OCI-LY7 (cell line): ENCODE data around the gene FRZB. TPM values are rescaled to one million over a fixed set of nuclear protein-coding genes. Genes with fewer than 3 reads are reported as not detected.
A peak's percentile ranks its signal among the peaks of the same experiment; 100 is the strongest.

ENCODE experiments used
- BruUV-seq: library from RNA; stranded (reverse); fragments of 400-500 nt; replicated peaks from 2 replicates; lab custom pipeline; 2021; lab: Mats Ljungman, UMichigan
- CTCF ChIA-PET: fragments of 300-600 bp; sonication (Branson Sonifier 250); formaldehyde crosslinking; loops from one replicate; lab custom pipeline; 2022; ENCODE audit warnings: antibody characterized with exemption; ENCODE audit not compliant: unreplicated experiment; lab: Charles Lee
- POLR2A ChIA-PET: fragments of 300-600 bp; sonication (Branson Sonifier 250); formaldehyde crosslinking; loops from one replicate; lab custom pipeline; 2022; ENCODE audit warnings: antibody characterized with exemption; lab: Charles Lee
- DNase-seq: peaks from one replicate; pipeline ENCODE4 v3.0.0-alpha.2; 2015; ENCODE audit warnings: low spot score
- H2AFZ ChIP-seq: fragments of 200-600 bp; sonication (generic), shearing (Covaris generic); 2 replicates; pipeline ENCODE4 v1.6.1; 2014; ENCODE audit warnings: mild to moderate bottlenecking, antibody characterized with exemption, low read length, moderate library complexity
- H3K27ac ChIP-seq: fragments of 200-600 bp; sonication (generic); 2 replicates; pipeline ENCODE4 v1.5.1; 2014; ENCODE audit warnings: mixed run types, low read depth, mild to moderate bottlenecking, moderate library complexity, low read length, inconsistent platforms; ENCODE audit not compliant: poor library complexity, severe bottlenecking
- H3K36me3 ChIP-seq: fragments of 200-600 bp; sonication (generic); 2 replicates; pipeline ENCODE4 v1.6.1; 2014; ENCODE audit warnings: mild to moderate bottlenecking, antibody characterized with exemption, low read length, moderate library complexity, mixed read lengths; ENCODE audit not compliant: insufficient read depth
- H3K4me1 ChIP-seq: fragments of 200-600 bp; sonication (generic); 2 replicates; pipeline ENCODE4 v1.5.1; 2014; ENCODE audit warnings: mild to moderate bottlenecking, low read length; ENCODE audit not compliant: insufficient read depth, poor library complexity, severe bottlenecking
- H3K4me2 ChIP-seq: fragments of 200-600 bp; sonication (generic); 2 replicates; pipeline ENCODE4 v1.6.1; 2014; ENCODE audit warnings: mild to moderate bottlenecking, low read length
- H3K4me3 ChIP-seq: fragments of 200-600 bp; sonication (generic); 2 replicates; pipeline ENCODE4 v1.5.1; 2014; ENCODE audit warnings: mild to moderate bottlenecking, low read depth, low read length; ENCODE audit not compliant: poor library complexity, severe bottlenecking
- H3K79me2 ChIP-seq: fragments of 200-600 bp; sonication (generic); 2 replicates; pipeline ENCODE4 v1.6.1; 2016; ENCODE audit warnings: low read depth, mild to moderate bottlenecking, low read length, moderate library complexity, mixed read lengths; ENCODE audit not compliant: insufficient read depth
- H3K9me2 ChIP-seq: fragments of 200-600 bp; sonication (generic); 2 replicates; pipeline ENCODE4 v1.6.1; 2016; ENCODE audit warnings: mild to moderate bottlenecking, low read length, mixed read lengths; ENCODE audit not compliant: insufficient read depth
- H3K9me3 ChIP-seq: fragments of 200-600 bp; sonication (generic); 2 replicates; pipeline ENCODE4 v1.6.1; 2014; ENCODE audit warnings: mild to moderate bottlenecking, mixed run types, low read length, mixed read lengths
- H4K20me1 ChIP-seq: fragments of 200-600 bp; sonication (generic); 2 replicates; pipeline ENCODE4 v1.6.1; 2014; ENCODE audit warnings: mild to moderate bottlenecking, antibody characterized with exemption, low read length, moderate library complexity, mixed read lengths; ENCODE audit not compliant: insufficient read depth
- EZH2phosphoT487 ChIP-seq: fragments of 200-600 bp; sonication (generic); IDR thresholded peaks from 2 replicates; pipeline ENCODE4 v1.6.1; 2018; ENCODE audit warnings: low read depth, borderline replicate concordance, mild to moderate bottlenecking, mixed run types, antibody characterized with exemption, low read length, moderate library complexity, mixed read lengths
- intact Hi-C: fragments of 100-400 bp; cut with micrococcal nuclease; formaldehyde crosslinking; loops from one replicate; pipeline ENCODE4 v1.10.0; 2022; ENCODE audit not compliant: unreplicated experiment
- total RNA-seq, 2 experiments: library from RNA; depleted of rRNA in 1 of 2; stranded (reverse); fragments of >200 nt in 1 of 2; shearing (Covaris generic) in 1 of 2; gene quantifications; 2 replicates each; pipeline ENCODE4 v1.2.3, GENCODE V29; 2014 to 2022
- TF ChIP-seq, protein P1 (sequence below): fragments of 200-600 bp; sonication (generic); conservative IDR thresholded peaks from 2 replicates; pipeline ENCODE4 v1.5.1; 2014; ENCODE audit warnings: mild to moderate bottlenecking, antibody characterized with exemption, low read length, moderate library complexity, mixed read lengths

FRZB gene
- total RNA-seq, 2 experiments from 2014 or later: not detected

GRCh38 chr2:182903566-182903965 is 37.1 kb upstream of the FRZB start:
- ChIA-PET CTCF (no interaction called here), POLR2A (interaction anchor here (0.9 kb wide), 2 partner anchors 13 to 35 kb away, joined by 3 read pairs; no protein-coding TSS in a partner anchor)
- no peak overlapping the region for H3K27ac ChIP-seq
- peaks cover 9% of the 10 kb centered on the region for H3K4me1 ChIP-seq
- intact Hi-C loops: no loop called here
- H4K20me1 ChIP-seq: no peaks in the 10 kb centered on the region
- no peaks in the 10 kb centered on the region for H3K9me2 ChIP-seq
- no peak for DNase-seq
- no peak for TF ChIP-seq EZH2phosphoT487
- TF ChIP-seq, protein P1, sequence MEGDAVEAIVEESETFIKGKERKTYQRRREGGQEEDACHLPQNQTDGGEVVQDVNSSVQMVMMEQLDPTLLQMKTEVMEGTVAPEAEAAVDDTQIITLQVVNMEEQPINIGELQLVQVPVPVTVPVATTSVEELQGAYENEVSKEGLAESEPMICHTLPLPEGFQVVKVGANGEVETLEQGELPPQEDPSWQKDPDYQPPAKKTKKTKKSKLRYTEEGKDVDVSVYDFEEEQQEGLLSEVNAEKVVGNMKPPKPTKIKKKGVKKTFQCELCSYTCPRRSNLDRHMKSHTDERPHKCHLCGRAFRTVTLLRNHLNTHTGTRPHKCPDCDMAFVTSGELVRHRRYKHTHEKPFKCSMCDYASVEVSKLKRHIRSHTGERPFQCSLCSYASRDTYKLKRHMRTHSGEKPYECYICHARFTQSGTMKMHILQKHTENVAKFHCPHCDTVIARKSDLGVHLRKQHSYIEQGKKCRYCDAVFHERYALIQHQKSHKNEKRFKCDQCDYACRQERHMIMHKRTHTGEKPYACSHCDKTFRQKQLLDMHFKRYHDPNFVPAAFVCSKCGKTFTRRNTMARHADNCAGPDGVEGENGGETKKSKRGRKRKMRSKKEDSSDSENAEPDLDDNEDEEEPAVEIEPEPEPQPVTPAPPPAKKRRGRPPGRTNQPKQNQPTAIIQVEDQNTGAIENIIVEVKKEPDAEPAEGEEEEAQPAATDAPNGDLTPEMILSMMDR: no peak
- no TSS peak for BruUV-seq
- no peak overlapping the region for H3K4me3 ChIP-seq
- no peaks in the 10 kb centered on the region for H3K9me3 ChIP-seq
- H2AFZ ChIP-seq: peak overlapping the region; percentile 53; the same call in 1 of the 2 replicates
- no peaks in the 10 kb centered on the region for H3K79me2 ChIP-seq
- H3K4me2 ChIP-seq: no peak overlapping the region
- H3K36me3 ChIP-seq: no peaks in the 10 kb centered on the region

DNA sequence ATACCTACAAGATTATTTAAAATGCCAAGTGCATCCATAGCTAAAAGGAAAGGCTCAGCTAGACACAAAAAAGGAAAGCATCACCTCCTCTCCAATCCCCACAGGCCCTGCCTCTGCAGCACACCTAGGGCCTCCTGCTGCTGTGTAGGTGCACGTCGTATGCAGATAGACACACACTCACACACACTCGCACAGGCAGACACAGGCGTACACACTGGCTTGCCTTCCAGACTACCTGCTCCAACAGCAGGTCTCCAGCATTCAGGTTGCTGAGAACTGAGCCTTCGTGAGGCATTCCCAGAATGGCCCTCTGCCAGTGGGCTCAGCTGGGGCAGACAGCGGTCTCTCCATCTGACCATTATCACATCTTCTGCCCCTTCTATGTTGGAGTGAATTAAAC is 35.3 kb upstream of the FRZB start:
- intact Hi-C loops: no loop called here
- no peak for DNase-seq
- TF ChIP-seq, protein P1: no peak
- no peak for TF ChIP-seq EZH2phosphoT487
- Histone ChIP-seq H3K36me3 (no peaks in the 10 kb centered on the region), H3K9me2 (no peaks in the 10 kb centered on the region), H3K27ac (no peak overlapping the region), H3K9me3 (no peaks in the 10 kb centered on the region), H4K20me1 (no peaks in the 10 kb centered on the region), H3K79me2 (no peaks in the 10 kb centered on the region), H3K4me2 (no peak overlapping the region), H3K4me3 (no peak overlapping the region), H3K4me1 (peaks cover 8% of the 10 kb centered on the region), H2AFZ (no peak overlapping the region)
- CTCF ChIA-PET: no interaction called here
- BruUV-seq: no TSS peak
- POLR2A ChIA-PET: interaction anchor here (0.6 to 2.4 kb wide), 3 partner anchors 10 to 995 kb away, joined by 4 to 6 read pairs (median 5); no protein-coding TSS in a partner anchor

DNA sequence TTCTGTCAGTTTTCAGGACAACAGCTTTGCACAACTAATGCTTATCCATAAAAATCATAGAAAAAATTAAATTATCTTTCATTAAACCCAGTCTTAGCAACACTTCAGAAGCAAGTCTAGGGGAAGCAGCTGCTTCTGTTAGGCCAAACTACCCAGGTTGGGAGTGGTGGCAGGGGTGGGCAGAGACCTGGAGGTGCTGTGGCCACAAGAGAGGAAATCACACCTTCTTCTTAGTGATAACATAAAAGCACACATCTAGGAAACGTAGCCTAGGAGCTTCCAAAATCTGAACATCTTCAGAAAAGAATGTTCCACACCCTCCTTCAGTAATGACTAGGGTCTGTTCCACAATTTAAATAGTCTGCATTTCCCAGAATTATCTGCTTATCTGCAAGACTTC is 32.3 kb upstream of the FRZB start:
- no peak overlapping the region for H3K4me3 ChIP-seq
- TF ChIP-seq EZH2phosphoT487: no peak
- TF ChIP-seq, protein P1: no peak
- H3K4me2 ChIP-seq: no peak overlapping the region
- ChIA-PET POLR2A (interaction anchor here (1.0 to 1.7 kb wide), 2 partner anchors 15 to 37 kb away, joined by 4 to 7 read pairs; no protein-coding TSS in a partner anchor), CTCF (no interaction called here)
- H3K27ac ChIP-seq: no peak overlapping the region
- no peaks in the 10 kb centered on the region for H4K20me1 ChIP-seq
- H3K9me2 ChIP-seq: no peaks in the 10 kb centered on the region
- H3K4me1 ChIP-seq: no peaks in the 10 kb centered on the region
- no peak for DNase-seq
- peak overlapping the region; percentile 56; the same call in 1 of the 2 replicates for H2AFZ ChIP-seq
- intact Hi-C loops: no loop called here
- BruUV-seq: no TSS peak
- H3K36me3 ChIP-seq: no peaks in the 10 kb centered on the region
- no peaks in the 10 kb centered on the region for H3K79me2 ChIP-seq
- no peaks in the 10 kb centered on the region; the same call in 1 of the 2 replicates for H3K9me3 ChIP-seq
